ENCODE data around the gene DIO3.

GRCh38 chr14:101537286-101537685 is 24.0 kb upstream of the DIO3 start:
- TF ChIP-seq BACH2 (CRISPR knock-in tag; IDR thresholded peaks at IDR 0.05; ENCODE audit: borderline replicate concordance) (no peak), ZNF8 (CRISPR knock-in tag; IDR thresholded peaks at IDR 0.05) (no peak), TCF4 (CRISPR knock-in tag; IDR thresholded peaks at IDR 0.05; ENCODE audit: borderline replicate concordance) (no peak), PATZ1 (CRISPR knock-in tag; IDR thresholded peaks at IDR 0.05; ENCODE audit: borderline replicate concordance) (no peak), ZNF70 (CRISPR knock-in tag; IDR thresholded peaks at IDR 0.05) (no peak), GLIS3 (CRISPR knock-in tag; IDR thresholded peaks at IDR 0.05) (no peak), ZFP3 (CRISPR knock-in tag; IDR thresholded peaks at IDR 0.05) (no peak), ZNF565 (CRISPR knock-in tag; conservative IDR thresholded peaks at IDR 0.05; ENCODE audit: low read depth) (no peak), ZFP30 (CRISPR knock-in tag; IDR thresholded peaks at IDR 0.05) (no peak), OSR1 (CRISPR knock-in tag; IDR thresholded peaks at IDR 0.05) (no peak), ARNTL (CRISPR knock-in tag; IDR thresholded peaks at IDR 0.05; ENCODE audit: borderline replicate concordance, low read depth) (no peak)
- TF ChIP-seq, protein P1, sequence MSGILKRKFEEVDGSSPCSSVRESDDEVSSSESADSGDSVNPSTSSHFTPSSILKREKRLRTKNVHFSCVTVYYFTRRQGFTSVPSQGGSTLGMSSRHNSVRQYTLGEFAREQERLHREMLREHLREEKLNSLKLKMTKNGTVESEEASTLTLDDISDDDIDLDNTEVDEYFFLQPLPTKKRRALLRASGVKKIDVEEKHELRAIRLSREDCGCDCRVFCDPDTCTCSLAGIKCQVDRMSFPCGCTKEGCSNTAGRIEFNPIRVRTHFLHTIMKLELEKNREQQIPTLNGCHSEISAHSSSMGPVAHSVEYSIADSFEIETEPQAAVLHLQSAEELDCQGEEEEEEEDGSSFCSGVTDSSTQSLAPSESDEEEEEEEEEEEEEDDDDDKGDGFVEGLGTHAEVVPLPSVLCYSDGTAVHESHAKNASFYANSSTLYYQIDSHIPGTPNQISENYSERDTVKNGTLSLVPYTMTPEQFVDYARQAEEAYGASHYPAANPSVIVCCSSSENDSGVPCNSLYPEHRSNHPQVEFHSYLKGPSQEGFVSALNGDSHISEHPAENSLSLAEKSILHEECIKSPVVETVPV (CRISPR knock-in tag; IDR thresholded peaks at IDR 0.05): no peak
- TF ChIP-seq, protein P2, sequence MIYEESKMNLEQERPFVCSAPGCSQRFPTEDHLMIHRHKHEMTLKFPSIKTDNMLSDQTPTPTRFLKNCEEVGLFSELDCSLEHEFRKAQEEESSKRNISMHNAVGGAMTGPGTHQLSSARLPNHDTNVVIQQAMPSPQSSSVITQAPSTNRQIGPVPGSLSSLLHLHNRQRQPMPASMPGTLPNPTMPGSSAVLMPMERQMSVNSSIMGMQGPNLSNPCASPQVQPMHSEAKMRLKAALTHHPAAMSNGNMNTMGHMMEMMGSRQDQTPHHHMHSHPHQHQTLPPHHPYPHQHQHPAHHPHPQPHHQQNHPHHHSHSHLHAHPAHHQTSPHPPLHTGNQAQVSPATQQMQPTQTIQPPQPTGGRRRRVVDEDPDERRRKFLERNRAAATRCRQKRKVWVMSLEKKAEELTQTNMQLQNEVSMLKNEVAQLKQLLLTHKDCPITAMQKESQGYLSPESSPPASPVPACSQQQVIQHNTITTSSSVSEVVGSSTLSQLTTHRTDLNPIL (CRISPR knock-in tag; IDR thresholded peaks at IDR 0.05; ENCODE audit: low read depth): no peak

Data from SK-N-SH treated with all-trans-retinoic acid at 6 μM for 48 hours (cell line).